ENCODE data around the gene NUCB1.
"Not testable (repeated sequence)": the region's sequence is repeated elsewhere in the genome, so short reads cannot be mapped to it uniquely, and the experiment has no call there.

The NUCB1 gene

DNA sequence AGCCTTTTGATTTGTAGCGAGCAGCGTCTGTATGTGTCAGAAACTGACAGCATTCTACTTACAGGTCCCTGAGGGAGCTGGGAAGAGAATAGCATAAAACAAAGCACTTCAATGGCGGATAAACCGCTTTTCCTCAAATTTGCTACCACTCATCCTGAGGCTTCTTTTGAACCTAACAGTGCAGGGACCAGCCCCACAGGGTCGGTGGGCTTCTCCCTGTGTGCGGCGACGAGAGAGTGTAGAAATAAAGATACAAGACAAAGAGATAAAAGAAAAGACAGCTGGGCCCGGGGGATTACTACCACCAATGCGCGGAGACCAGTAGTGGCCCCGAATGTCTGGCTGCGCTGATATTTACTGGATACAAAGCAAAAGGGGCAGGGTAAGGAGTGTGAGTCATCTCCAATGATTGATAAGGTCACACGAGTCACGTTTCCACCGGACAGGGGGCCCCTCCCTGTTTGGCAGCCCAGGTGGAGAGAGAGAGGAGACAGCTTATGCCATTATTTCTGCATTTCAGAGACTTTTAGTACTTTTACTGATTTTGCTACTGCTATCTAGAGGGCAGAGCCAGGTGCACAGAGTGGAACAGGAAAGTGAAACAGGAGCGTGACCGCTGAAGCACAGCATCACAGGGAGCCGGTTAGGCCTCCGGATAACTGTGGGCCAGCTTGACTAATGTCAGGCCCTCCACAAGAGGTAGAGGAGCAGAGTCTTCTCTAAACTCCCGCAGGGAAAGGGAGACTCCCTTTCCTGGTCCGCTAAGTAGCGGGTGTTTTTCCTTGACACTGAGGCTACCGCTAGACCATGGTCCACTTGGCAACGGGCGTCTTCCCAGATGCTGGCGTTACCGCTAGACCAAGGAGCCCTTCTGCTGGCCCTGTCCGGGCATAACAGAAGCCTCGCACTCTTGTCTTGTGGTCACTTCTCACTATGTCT lies 23.8 kb upstream of the NUCB1 start:
- H3K27ac ChIP-seq (ENCODE audit: low read length), result peak overlapping the region; percentile 55
- H3K27me3 ChIP-seq (ENCODE audit: control insufficient read depth in 1 of 2, insufficient read depth in 2 of 2, low read length in 2 of 2); H3K9ac ChIP-seq (ENCODE audit: low read length in 2 of 2); H3K9me3 ChIP-seq (ENCODE audit: control insufficient read depth in 2 of 2, low read length in 2 of 2): not testable (repeated sequence)
- H3K4me1 ChIP-seq (ENCODE audit: control insufficient read depth, insufficient read depth, low read length), result peaks cover 34% of the 10 kb centered on the region
- peak overlapping the region in 1 of 2 donors; percentile 100 for H3K4me3 ChIP-seq (ENCODE audit: low read length in 2 of 2)
- peaks cover 16 to 24% of the 10 kb centered on the region in 2 donors for H3K36me3 ChIP-seq (ENCODE audit: control insufficient read depth in 2 of 2, insufficient read depth in 2 of 2, low read length in 2 of 2)

DNA sequence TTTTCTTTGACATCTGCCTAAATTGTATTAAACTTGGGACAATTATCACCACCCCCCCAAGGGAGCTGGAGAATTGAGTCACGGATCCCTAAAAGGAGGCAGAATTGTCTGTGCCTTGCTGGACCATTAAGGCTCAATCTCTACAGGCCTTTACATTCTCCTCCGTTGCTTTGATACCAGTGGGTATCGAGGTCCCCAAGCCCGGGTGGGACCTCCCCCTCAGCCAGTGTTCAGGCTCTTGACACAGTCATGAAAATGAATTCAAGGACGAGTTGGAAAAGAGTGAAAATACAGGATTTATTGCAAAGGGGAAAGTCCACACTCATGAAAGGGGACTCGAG lies 22.3 kb upstream of the NUCB1 start:
- Histone ChIP-seq H3K27me3 (ENCODE audit: control insufficient read depth in 1 of 2, insufficient read depth in 2 of 2, low read length in 2 of 2) (no peaks in the 10 kb centered on the region), H3K9ac (ENCODE audit: low read length in 2 of 2) (no peak overlapping the region), H3K36me3 (ENCODE audit: control insufficient read depth in 2 of 2, insufficient read depth in 2 of 2, low read length in 2 of 2) (peaks cover 16 to 24% of the 10 kb centered on the region in 2 donors), H3K4me3 (ENCODE audit: low read length in 2 of 2) (no peak overlapping the region), H3K4me1 (ENCODE audit: control insufficient read depth, insufficient read depth, low read length) (peaks cover 34% of the 10 kb centered on the region), H3K9me3 (ENCODE audit: control insufficient read depth in 2 of 2, low read length in 2 of 2) (no peaks in the 10 kb centered on the region), H3K27ac (ENCODE audit: low read length) (peak overlapping the region; percentile 11)

DNA sequence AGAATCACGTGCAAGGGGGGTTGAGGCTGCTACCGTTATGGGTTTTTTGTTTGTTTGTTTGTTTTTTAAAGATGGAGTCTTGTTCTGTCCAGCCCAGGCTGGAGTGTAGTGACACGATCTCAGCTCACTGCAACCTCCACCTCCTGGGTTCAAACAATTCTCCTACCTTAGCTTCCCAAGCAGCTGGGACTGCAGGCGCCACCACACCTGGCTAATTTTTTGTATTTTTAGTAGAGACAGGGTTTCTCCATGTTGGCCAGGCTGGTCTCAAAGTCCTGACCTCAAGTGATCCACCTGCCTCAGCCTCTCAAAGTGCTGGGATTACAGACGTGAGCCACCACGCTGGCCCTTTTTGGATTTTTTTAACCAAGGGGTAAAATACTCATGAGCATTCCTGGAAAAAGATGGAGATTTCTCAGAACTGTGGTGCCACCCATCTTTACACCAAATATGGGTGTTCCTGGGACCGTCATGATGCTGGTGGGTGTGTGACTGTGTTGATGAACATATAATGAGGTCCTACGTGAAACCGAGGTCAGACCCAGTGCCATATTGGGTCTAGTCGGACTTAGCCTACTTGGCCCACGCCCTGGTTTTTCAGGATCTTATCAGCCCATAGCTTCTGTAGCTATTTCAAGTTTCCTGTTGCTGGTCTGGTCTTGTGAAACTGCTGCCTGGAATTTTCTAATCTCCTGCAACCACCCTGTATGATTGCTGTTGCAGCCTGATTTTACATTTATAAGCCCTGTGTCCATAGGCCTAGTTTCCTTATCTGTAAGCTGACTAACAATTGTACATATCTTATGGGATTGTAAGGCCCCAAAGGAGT lies 21.7 kb upstream of the NUCB1 start:
- Histone ChIP-seq H3K4me1 (ENCODE audit: control insufficient read depth, insufficient read depth, low read length) (peaks cover 30% of the 10 kb centered on the region), H3K9me3 (ENCODE audit: control insufficient read depth in 2 of 2, low read length in 2 of 2) (no peaks in the 10 kb centered on the region), H3K4me3 (ENCODE audit: low read length in 2 of 2) (no peak overlapping the region), H3K27me3 (ENCODE audit: control insufficient read depth in 1 of 2, insufficient read depth in 2 of 2, low read length in 2 of 2) (no peaks in the 10 kb centered on the region), H3K27ac (ENCODE audit: low read length) (peak overlapping the region; percentile 11), H3K36me3 (ENCODE audit: control insufficient read depth in 2 of 2, insufficient read depth in 2 of 2, low read length in 2 of 2) (peaks cover 13 to 24% of the 10 kb centered on the region in 2 donors), H3K9ac (ENCODE audit: low read length in 2 of 2) (no peak overlapping the region)

DNA sequence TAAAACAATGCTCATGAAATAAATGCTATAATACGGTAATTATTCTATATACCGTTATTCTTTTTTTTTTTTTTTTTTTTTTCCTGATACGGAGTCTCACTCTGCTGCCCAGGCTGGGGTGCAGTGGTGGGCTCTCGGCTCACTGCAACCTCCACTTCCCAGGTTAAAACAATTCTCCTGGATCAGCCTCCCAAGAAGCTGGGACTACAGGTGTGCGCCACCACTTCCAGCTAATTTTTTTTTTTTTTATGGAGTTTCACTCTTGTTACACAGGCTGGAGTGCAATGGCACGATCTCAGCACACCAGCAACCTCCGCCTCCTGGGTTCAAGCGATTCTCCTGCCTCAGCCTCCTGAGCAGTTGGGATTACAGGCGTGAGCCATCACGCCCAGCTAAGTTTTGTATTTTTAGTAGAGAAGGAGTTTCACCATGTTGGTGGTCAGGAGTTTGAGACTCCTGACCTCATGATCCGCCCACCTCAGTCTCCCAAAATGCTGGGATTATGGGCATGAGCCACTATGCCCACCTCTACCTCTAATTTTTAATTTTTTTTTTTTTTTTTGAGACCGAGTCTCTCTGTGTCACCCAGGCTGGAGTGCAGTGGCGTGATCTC lies 21.0 kb upstream of the NUCB1 start:
- H3K9me3 ChIP-seq (ENCODE audit: control insufficient read depth in 2 of 2, low read length in 2 of 2), result no peaks in the 10 kb centered on the region
- no peaks in the 10 kb centered on the region for H3K27me3 ChIP-seq (ENCODE audit: control insufficient read depth in 1 of 2, insufficient read depth in 2 of 2, low read length in 2 of 2)
- no peak overlapping the region for H3K4me3 ChIP-seq (ENCODE audit: low read length in 2 of 2)
- H3K36me3 ChIP-seq (ENCODE audit: control insufficient read depth in 2 of 2, insufficient read depth in 2 of 2, low read length in 2 of 2), result peaks cover 8 to 18% of the 10 kb centered on the region in 2 donors
- H3K9ac ChIP-seq (ENCODE audit: low read length in 2 of 2), result no peak overlapping the region
- no peak overlapping the region for H3K27ac ChIP-seq (ENCODE audit: low read length)
- H3K4me1 ChIP-seq (ENCODE audit: control insufficient read depth, insufficient read depth, low read length), result peaks cover 23% of the 10 kb centered on the region

DNA sequence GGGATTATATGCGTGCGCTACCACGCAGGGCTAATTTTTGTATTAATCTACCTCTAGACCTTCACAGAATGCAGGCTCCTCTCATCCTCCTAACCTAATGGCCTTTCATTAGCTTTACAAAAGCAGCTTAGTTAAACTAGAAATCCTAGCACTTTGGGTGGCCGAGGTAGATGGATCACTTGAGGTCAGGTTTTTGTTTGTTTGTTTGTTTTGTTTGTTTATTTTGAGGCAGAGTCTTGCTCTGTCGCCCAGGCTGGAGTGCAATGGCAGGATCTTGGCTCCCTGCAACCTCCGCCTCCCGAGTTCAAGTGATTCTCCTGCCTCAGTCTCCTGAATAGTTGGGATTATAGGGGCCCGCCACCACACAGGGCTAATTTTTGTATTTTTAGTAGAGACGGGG lies 20.4 kb upstream of the NUCB1 start:
- H3K9me3 ChIP-seq (ENCODE audit: control insufficient read depth in 2 of 2, low read length in 2 of 2); H3K9ac ChIP-seq (ENCODE audit: low read length in 2 of 2); H3K27ac ChIP-seq (ENCODE audit: low read length); H3K4me3 ChIP-seq (ENCODE audit: low read length in 2 of 2); H3K27me3 ChIP-seq (ENCODE audit: control insufficient read depth in 1 of 2, insufficient read depth in 2 of 2, low read length in 2 of 2): not testable (repeated sequence)
- Histone ChIP-seq H3K4me1 (ENCODE audit: control insufficient read depth, insufficient read depth, low read length) (peaks cover 18% of the 10 kb centered on the region), H3K36me3 (ENCODE audit: control insufficient read depth in 2 of 2, insufficient read depth in 2 of 2, low read length in 2 of 2) (peaks cover 5 to 13% of the 10 kb centered on the region in 2 donors)

DNA sequence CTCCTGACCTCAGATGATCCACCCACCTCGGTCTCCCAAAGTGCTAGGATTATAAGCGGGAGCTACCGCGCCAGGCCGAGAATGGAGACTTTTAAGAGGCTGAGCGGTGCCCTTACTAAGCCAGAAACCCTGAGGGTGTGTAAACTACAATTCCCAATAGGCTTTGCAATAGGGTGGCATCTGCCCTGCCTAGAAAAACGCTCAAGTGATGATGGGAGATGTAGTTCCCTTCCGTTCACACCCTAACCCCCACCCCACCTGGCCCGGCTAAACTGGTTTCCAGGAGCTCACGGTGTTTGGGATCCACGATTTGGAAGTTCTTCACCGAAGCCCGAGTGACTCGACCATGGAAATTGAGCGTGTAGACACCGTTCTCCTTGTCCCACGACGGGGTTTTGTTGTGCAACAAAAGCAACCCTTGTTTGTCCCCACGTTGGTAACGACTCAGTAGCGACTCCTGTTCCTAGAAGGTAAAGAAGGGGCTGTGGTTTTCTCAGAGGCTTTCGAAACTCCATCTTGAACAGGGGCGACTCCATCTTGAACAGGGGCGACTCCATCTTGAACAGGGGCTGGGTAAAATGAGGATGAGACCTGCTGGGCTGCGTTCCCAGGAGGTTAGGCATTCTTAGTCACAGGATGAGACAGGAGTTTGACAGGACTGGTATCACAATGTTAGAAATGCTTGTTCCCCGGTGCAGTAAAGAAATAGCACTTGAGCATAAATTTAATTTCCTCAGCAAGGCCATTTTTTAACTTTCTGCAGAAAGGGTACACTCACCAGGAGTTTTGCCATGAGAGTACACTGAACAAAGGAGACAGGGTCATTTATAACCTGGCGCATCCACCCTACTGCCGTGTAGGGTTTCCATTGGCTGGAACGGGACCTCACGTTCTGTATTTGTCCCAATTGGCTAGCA lies 18.1 kb upstream of the NUCB1 start:
- Histone ChIP-seq H3K4me1 (ENCODE audit: control insufficient read depth, insufficient read depth, low read length) (no peaks in the 10 kb centered on the region), H3K27me3 (ENCODE audit: control insufficient read depth in 1 of 2, insufficient read depth in 2 of 2, low read length in 2 of 2) (no peaks in the 10 kb centered on the region), H3K9me3 (ENCODE audit: control insufficient read depth in 2 of 2, low read length in 2 of 2) (no peaks in the 10 kb centered on the region), H3K9ac (ENCODE audit: low read length in 2 of 2) (no peak overlapping the region), H3K27ac (ENCODE audit: low read length) (no peak overlapping the region), H3K36me3 (ENCODE audit: control insufficient read depth in 2 of 2, insufficient read depth in 2 of 2, low read length in 2 of 2) (peaks cover 0 to 4% of the 10 kb centered on the region in 2 donors), H3K4me3 (ENCODE audit: low read length in 2 of 2) (no peak overlapping the region)

DNA sequence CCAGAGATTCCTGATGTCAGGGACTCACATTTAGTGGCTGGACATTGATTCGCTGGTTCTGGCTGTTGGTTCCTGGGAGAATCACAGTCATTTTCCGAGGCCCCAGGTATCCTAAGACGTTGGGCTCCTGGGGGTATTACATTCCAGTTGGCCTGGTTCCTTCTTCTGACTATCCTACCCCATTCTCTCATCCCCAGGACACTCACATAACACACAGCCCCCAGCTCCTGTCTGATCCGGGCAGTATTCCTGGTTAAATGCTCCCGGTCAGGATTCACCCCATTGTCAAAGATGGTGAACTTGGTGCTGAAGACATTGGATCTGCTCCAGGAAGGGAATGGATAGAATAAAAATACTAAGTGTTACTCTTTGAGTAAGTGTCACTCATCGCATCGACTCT lies 16.4 kb upstream of the NUCB1 start:
- Histone ChIP-seq H3K27me3 (ENCODE audit: control insufficient read depth in 1 of 2, insufficient read depth in 2 of 2, low read length in 2 of 2) (no peaks in the 10 kb centered on the region), H3K4me1 (ENCODE audit: control insufficient read depth, insufficient read depth, low read length) (no peaks in the 10 kb centered on the region), H3K27ac (ENCODE audit: low read length) (no peak overlapping the region), H3K36me3 (ENCODE audit: control insufficient read depth in 2 of 2, insufficient read depth in 2 of 2, low read length in 2 of 2) (peaks cover 0 to 3% of the 10 kb centered on the region in 2 donors), H3K4me3 (ENCODE audit: low read length in 2 of 2) (no peak overlapping the region), H3K9me3 (ENCODE audit: control insufficient read depth in 2 of 2, low read length in 2 of 2) (no peaks in the 10 kb centered on the region), H3K9ac (ENCODE audit: low read length in 2 of 2) (peak overlapping the region in 1 of 2 donors; percentile 21)

DNA sequence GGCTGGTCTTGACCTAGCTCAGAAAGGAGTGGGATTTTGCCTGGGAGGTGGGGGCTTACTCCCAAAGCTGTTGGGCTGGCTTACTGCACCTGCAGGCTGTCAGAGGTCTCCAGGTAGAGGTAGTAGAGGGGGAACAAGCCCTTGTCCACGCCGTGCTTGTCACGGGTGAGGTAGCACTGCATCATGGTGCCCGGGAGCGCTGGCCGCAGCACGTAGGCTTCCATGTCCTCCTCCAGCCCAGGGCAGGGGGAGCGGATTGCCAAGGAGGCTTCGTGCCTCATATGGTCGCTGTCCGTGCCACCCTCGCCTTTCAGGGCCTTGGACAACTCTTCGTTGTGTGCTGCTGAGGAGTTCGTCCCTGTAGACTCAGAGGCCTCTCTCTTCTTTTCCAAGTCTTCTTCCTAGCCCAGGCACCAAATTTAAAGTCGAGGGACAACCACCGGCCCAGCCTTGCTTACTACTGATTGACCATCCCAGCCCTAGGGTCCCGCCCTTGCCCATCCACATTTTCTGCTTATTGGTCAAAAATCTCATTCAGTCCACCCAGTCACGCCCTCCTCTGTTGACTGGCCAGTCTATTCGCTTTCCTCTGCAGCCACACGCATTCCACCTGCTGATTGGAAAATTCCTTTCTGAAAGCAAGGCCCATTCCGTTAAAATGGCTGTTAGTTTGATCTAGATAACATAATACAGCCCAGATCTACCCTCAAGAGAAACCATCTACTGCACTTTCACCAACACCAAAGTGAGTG lies 12.1 kb upstream of the NUCB1 start:
- H3K36me3 ChIP-seq (ENCODE audit: control insufficient read depth in 2 of 2, insufficient read depth in 2 of 2, low read length in 2 of 2), result no peaks in the 10 kb centered on the region
- H3K9ac ChIP-seq (ENCODE audit: low read length in 2 of 2), result no peak overlapping the region
- H3K27ac ChIP-seq (ENCODE audit: low read length), result no peak overlapping the region
- H3K4me1 ChIP-seq (ENCODE audit: control insufficient read depth, insufficient read depth, low read length), result no peaks in the 10 kb centered on the region
- no peaks in the 10 kb centered on the region for H3K9me3 ChIP-seq (ENCODE audit: control insufficient read depth in 2 of 2, low read length in 2 of 2)
- H3K27me3 ChIP-seq (ENCODE audit: control insufficient read depth in 1 of 2, insufficient read depth in 2 of 2, low read length in 2 of 2), result no peaks in the 10 kb centered on the region
- H3K4me3 ChIP-seq (ENCODE audit: low read length in 2 of 2), result no peak overlapping the region

DNA sequence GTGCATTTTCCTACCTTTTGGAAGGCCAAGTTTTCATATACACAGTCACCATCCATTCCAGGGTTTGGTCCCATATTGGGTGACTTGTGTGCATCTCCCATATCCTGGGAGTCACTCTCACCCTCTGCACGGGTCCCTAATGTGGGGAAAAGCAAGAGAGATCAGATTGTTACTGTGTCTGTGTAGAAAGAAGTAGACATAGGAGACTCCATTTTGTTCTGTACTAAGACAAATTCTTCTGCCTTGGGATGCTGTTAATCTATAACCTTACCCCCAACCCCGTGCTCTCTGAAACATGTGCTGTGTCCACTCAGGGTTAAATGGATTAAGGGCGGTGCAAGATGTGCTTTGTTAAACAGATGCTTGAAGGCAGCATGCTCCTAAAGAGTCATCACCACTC lies 10.6 kb upstream of the NUCB1 start:
- not testable (repeated sequence) for H3K4me1 ChIP-seq (ENCODE audit: control insufficient read depth, insufficient read depth, low read length); H3K9me3 ChIP-seq (ENCODE audit: control insufficient read depth in 2 of 2, low read length in 2 of 2); H3K27ac ChIP-seq (ENCODE audit: low read length); H3K27me3 ChIP-seq (ENCODE audit: control insufficient read depth in 1 of 2, insufficient read depth in 2 of 2, low read length in 2 of 2); H3K36me3 ChIP-seq (ENCODE audit: control insufficient read depth in 2 of 2, insufficient read depth in 2 of 2, low read length in 2 of 2); H3K4me3 ChIP-seq (ENCODE audit: low read length in 2 of 2); H3K9ac ChIP-seq (ENCODE audit: low read length in 2 of 2)
